ENCODE measurements around the gene C19orf53.
A peak's percentile ranks its signal among the peaks of the same experiment; 100 is the strongest.

The C19orf53 gene

GRCh38 chr19:13803038-13803437 is 28.8 kb downstream of the C19orf53 start:
- Histone ChIP-seq H3K27me3 (no peaks in the 10 kb centered on the region), H3K4me3 (ENCODE audit: low read depth in 1 of 2, low read length in 1 of 2) (no peak overlapping the region), H3K9me3 (no peaks in the 10 kb centered on the region), H3K4me1 (ENCODE audit: control insufficient read depth in 1 of 2, insufficient read depth in 1 of 2, low read depth in 1 of 2, low read length in 1 of 2) (no peaks in the 10 kb centered on the region), H3K36me3 (peaks cover 10% of the 10 kb centered on the region), H3K27ac (no peak overlapping the region)
- TF ChIP-seq CTCF (IDR thresholded peaks at IDR 0.05): no peak

- Histone ChIP-seq H3K4me1 (ENCODE audit: control insufficient read depth in 1 of 2, insufficient read depth in 1 of 2, low read depth in 1 of 2, low read length in 1 of 2) (no peaks in the 10 kb centered on the region), H3K27ac (no peak overlapping the region), H3K36me3 (peaks cover 20% of the 10 kb centered on the region), H3K27me3 (no peaks in the 10 kb centered on the region), H3K9me3 (no peaks in the 10 kb centered on the region), H3K4me3 (ENCODE audit: low read depth in 1 of 2, low read length in 1 of 2) (no peak overlapping the region)
- peak; percentile 39 for TF ChIP-seq CTCF (IDR thresholded peaks at IDR 0.05)
Observed at GRCh38 chr19:13804830-13805683, 30.8 kb downstream of the C19orf53 start.

GRCh38 chr19:13806728-13807127 is 32.5 kb downstream of the C19orf53 start:
- H3K27me3 ChIP-seq: no peaks in the 10 kb centered on the region
- H3K36me3 ChIP-seq: peaks cover 20% of the 10 kb centered on the region
- H3K9me3 ChIP-seq: no peaks in the 10 kb centered on the region

GRCh38 chr19:13807421-13808021 is 33.3 kb downstream of the C19orf53 start:
- Histone ChIP-seq H3K4me3 (ENCODE audit: low read depth in 1 of 2, low read length in 1 of 2) (no peak overlapping the region), H3K36me3 (peaks cover 20% of the 10 kb centered on the region), H3K27ac (no peak overlapping the region), H3K9me3 (no peaks in the 10 kb centered on the region), H3K27me3 (no peaks in the 10 kb centered on the region), H3K4me1 (ENCODE audit: control insufficient read depth in 1 of 2, insufficient read depth in 1 of 2, low read depth in 1 of 2, low read length in 1 of 2) (no peaks in the 10 kb centered on the region)
- TF ChIP-seq CTCF (IDR thresholded peaks at IDR 0.05): no peak

More at GRCh38 chr19:13806728-13807127, 32.5 kb downstream of the C19orf53 start:
- H3K4me3 ChIP-seq (ENCODE audit: low read depth in 1 of 2, low read length in 1 of 2): no peak overlapping the region
- H3K4me1 ChIP-seq (ENCODE audit: control insufficient read depth in 1 of 2, insufficient read depth in 1 of 2, low read depth in 1 of 2, low read length in 1 of 2): no peaks in the 10 kb centered on the region
- no peak for TF ChIP-seq CTCF (IDR thresholded peaks at IDR 0.05)
- no peak overlapping the region for H3K27ac ChIP-seq

GRCh38 chr19:13808856-13809255 is 34.6 kb downstream of the C19orf53 start:
- Histone ChIP-seq H3K9me3 (no peaks in the 10 kb centered on the region), H3K36me3 (peaks cover 20% of the 10 kb centered on the region), H3K27ac (no peak overlapping the region), H3K27me3 (no peaks in the 10 kb centered on the region), H3K4me3 (ENCODE audit: low read depth in 1 of 2, low read length in 1 of 2) (no peak overlapping the region), H3K4me1 (ENCODE audit: control insufficient read depth in 1 of 2, insufficient read depth in 1 of 2, low read depth in 1 of 2, low read length in 1 of 2) (peaks cover under 1 to 2% of the 10 kb centered on the region in 2 experiments)
- no peak for TF ChIP-seq CTCF (IDR thresholded peaks at IDR 0.05)

All from neutrophil (primary cell).